ENCODE data around the gene SECTM1.

GRCh38 chr17:82314012-82314726 lies 19.4 kb downstream of the SECTM1 start:
- TF ChIP-seq EZH2 (IDR thresholded peaks at IDR 0.05) (no peak), EZH2phosphoT487 (IDR thresholded peaks at IDR 0.05) (no peak)

Measured in neural progenitor cell (in vitro differentiated cells).